HuH-7.5 (cell line): ENCODE data around the gene RIMOC1.
"Not testable (repeated sequence)": the region's sequence is repeated elsewhere in the genome, so short reads cannot be mapped to it uniquely, and the experiment has no call there.

Source experiments
- DNase-seq: peaks from one replicate; pipeline ENCODE4 v3.0.0; 2011; ENCODE audit warnings: low spot score

Gene RIMOC1

GRCh38 chr5:41891066-41891707 lies 13.0 kb upstream of the RIMOC1 start:
- no peak for DNase-seq

DNA sequence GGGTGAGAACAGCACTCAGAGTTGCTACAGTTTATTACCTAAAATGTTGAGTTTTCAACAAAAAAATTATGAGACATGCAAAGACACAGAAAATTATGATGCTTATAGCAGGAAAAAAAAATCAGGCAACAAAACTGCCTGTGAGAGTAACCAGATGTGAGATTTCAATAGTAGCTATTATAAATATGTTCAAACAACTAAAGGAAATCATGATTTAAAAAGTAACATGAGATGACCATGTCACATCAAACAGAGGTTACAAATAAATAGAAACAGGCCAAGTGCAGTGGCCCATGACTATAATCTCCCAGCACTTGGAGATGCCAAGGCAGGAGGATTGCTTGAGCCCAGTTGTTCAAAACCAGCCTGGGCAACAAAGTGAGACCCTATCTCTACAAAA lies 12.1 kb upstream of the RIMOC1 start:
- no peak for DNase-seq

GRCh38 chr5:41893074-41893851 lies 10.9 kb upstream of the RIMOC1 start:
- no peak for DNase-seq

- DNase-seq = no peak
Measured at GRCh38 chr5:41896230-41896629, 7.9 kb upstream of the RIMOC1 start.

GRCh38 chr5:41903382-41903891 lies 707 bp upstream of the RIMOC1 start:
- DNase-seq = no peak

GRCh38 chr5:41906151-41906550 lies 2.0 kb downstream of the RIMOC1 start:
- no peak for DNase-seq

GRCh38 chr5:41908374-41909079 lies 4.4 kb downstream of the RIMOC1 start:
- no peak for DNase-seq

GRCh38 chr5:41918105-41918504 lies 14.0 kb downstream of the RIMOC1 start:
- no peak for DNase-seq

DNA sequence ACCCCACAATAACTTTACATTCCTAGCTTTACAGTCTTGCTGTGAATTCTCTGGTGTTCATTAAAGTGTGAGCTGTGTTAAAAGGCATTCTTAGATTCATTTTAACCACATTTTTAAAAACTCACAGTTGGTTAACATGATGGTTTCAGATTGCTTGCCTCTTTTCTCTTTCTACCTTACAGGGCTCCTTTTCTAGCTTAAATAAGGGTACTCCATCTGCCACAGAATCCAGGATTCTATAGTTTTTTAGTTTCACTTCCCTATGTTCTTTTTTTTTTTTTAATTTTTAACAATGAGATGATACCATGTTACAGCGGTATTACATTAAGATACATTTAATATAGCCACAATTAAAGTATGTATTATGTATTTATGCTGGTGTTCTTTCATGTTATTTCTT lies 17.0 kb downstream of the RIMOC1 start:
- DNase-seq = no peak

DNA sequence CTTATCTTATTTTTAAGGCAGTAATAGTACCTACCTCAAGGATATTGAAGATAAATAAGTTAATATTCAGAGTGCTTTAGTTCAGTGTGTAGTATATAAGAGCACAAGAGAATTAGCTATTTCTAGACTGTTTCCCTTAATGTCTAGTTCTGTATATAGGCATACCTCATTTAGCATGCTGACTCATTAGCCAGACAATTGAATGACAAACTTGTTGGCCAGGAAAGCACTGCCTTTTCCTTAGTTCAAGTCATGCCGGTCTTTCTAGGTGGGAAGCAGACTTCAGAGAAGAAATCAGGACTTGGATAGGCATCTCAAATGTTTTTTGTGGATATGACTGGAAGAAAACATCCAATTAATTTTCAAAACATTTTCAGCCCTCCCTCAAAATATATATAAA lies 17.7 kb downstream of the RIMOC1 start:
- DNase-seq = no peak

DNA sequence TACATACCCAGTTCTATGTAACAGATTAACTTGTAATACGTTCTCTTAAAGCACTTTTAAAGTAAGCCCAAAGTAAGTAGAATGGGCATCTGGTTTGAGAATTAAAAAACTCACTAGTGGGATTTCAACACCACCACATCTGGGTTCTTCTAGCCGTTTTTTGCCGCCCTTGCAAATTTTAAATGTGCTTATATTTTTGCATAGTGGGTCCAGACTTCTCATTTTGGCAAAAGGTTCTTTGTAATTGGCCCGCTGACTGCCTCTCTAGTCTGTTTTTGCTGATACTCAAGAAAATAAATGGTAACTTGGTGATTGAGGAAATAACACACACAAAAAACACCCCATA lies 20.4 kb downstream of the RIMOC1 start:
- DNase-seq = no peak

- peak; percentile 59 for DNase-seq
Measured at GRCh38 chr5:41924872-41925554, 20.9 kb downstream of the RIMOC1 start, which contains the start of gene FBXO4. TSS of gene FBXO4 (plus strand) at chr5:41925281. CDS start at chr5:41925310, 29 bp downstream.

DNA sequence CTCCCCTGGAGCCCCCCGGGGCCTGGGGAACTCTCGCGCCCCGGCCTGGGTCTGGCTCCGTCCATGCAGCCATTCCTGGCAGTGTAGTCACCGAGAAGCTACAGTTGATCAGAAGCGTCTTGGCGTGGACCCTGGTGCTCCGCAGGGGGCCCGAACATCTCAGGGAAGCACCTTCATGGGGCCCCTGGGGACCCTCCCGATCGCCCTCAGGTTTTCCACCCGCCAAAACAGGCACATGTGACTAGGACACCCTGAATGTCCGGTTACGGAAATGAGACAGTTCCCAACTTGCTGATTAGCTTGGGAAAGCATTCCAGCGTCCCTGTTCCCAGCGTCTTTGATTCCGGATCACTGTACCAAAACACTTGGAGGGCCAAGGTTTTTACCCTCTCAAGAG lies 21.4 kb downstream of the RIMOC1 start:
- DNase-seq = peak; percentile 20

- no peak for DNase-seq
Measured at GRCh38 chr5:41927604-41928003, 23.5 kb downstream of the RIMOC1 start.

- DNase-seq = peak; percentile 7
Measured at GRCh38 chr5:41929035-41929434, 24.9 kb downstream of the RIMOC1 start.

GRCh38 chr5:41932770-41933169 lies 28.6 kb downstream of the RIMOC1 start:
- DNase-seq = no peak

GRCh38 chr5:41935544-41935943 lies 31.4 kb downstream of the RIMOC1 start:
- no peak for DNase-seq

- DNase-seq = no peak
Measured at GRCh38 chr5:41940641-41941040, 36.5 kb downstream of the RIMOC1 start.

DNA sequence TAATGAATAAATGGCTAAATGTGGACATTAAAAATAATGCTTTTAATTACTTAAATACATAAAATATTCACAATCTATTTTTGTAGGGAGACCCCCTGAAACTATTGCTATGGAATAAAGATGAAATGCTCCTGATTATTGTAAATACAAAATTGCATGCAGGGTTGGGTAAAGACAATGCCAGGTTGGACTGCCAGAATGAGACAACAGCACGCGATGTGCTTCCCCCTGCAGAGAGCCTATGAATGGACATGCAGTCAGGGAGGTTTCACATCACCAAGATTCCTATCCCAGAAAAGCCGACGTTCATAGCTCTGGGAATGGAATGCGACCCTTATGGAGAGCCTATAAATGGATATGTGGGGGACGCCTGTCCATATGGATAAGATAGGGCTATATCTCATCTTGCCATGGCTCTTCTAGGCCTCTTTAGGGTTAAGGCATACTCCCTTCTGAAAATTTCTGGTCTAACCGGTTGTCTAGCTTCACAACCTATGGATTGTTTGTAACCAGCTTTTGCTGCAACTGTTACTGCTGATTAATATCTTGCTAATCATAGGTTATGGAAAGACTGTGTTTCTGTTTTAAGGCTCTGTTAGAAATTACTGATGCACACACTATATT lies 41.3 kb downstream of the RIMOC1 start:
- DNase-seq = not testable (repeated sequence)

GRCh38 chr5:41951224-41951623 lies 47.1 kb downstream of the RIMOC1 start:
- no peak for DNase-seq
